HG03066 (cell line): ENCODE data around the gene APOF.
A peak's percentile ranks its signal among the peaks of the same experiment; 100 is the strongest.
"Not testable (repeated sequence)": the region's sequence is repeated elsewhere in the genome, so short reads cannot be mapped to it uniquely, and the experiment has no call there.

ENCODE experiments used
- ATAC-seq: cut with Tn5 transposase; IDR thresholded peaks from one replicate; pipeline ENCODE4 v1.9.1; 2021; ENCODE audit warnings: low read depth; ENCODE audit not compliant: unreplicated experiment

Gene APOF, protein sequence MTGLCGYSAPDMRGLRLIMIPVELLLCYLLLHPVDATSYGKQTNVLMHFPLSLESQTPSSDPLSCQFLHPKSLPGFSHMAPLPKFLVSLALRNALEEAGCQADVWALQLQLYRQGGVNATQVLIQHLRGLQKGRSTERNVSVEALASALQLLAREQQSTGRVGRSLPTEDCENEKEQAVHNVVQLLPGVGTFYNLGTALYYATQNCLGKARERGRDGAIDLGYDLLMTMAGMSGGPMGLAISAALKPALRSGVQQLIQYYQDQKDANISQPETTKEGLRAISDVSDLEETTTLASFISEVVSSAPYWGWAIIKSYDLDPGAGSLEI

GRCh38 chr12:56362130-56363059 is at the start of gene APOF:
Gene APOF, minus strand, starts transcription at chr12:56362857. Its CDS starts 112 bp downstream, at chr12:56362745.
- ATAC-seq = no peak

- ATAC-seq = no peak
Measured at GRCh38 chr12:56411781-56412639, 49.4 kb upstream of the APOF start.

DNA sequence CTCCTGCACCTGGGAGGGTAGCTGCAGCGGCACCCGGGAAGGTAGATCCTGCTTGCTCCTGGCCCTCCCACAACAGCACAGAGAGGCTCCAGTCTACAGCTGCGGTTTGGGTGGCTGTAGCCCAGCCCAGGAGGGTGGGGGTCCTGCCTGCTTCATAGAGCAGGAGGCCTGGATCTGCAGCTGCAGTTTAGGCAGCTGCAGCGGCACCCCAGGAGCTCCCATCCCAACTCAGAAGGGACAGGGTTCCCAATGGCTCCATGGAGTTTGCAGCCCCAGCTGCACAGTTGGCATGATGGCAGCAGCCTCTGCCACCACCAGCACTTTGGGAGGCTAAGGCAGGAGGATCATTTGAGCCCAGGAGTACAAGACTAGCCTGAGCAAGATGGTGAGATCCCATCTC is 48.1 kb upstream of the APOF start:
- no peak for ATAC-seq

- no peak for ATAC-seq
Measured at GRCh38 chr12:56408799-56409417, 46.3 kb upstream of the APOF start.

DNA sequence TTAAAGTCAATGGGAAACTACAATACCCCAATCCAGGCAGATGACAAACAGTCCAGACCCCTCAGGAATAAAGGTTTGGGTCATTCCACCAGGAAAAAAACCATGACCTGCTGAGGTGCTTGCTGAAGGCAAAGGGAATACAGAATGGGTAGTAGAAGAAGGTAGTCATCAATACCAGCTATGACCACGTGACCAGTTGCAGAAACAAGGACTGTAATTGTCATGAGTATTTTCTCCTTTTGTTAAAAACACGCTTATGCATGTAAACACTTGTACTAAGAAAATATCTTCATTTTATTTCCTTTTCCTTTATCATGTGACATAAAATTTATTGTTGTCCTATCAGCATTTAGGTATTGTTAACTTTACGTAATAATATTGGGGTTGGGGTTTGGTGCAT is 41.6 kb upstream of the APOF start:
- not testable (repeated sequence) for ATAC-seq

DNA sequence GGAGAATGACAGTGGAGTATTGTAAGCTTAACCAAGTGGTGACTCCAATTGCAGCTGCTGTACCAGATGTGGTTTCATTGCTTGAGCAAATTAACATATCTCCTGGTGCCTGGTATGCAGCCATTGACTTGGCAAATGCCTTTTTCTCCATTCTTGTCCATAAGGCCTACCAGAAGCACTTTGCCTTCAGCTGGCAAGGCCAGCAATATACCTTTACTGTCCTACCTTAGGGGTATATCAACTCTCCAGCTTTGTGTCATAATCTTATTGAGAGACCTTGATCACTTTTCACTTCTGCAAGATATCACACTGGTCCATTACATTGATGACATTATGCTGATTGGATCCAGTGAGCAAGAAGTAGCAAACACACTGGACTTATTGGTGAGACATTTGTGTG is 39.0 kb upstream of the APOF start:
- not testable (repeated sequence) for ATAC-seq

DNA sequence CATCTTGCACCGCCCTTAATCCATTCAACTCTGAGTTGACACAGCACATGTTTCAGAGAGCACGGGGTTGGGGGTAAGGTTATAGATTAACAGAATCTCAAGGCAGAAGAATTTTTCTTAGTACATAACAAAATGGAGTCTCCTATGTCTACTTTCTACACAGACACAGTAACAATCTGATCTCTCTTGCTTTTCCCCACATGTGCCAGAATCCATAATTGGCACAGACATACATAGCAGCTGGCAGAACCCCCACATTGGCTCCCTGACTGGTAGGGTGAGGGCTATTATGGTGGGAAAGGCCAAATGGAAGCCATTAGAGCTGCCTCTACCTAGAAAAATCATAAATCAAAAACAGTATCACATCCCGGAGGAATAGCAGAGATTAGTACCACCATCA is 38.5 kb upstream of the APOF start:
- ATAC-seq = not testable (repeated sequence)

DNA sequence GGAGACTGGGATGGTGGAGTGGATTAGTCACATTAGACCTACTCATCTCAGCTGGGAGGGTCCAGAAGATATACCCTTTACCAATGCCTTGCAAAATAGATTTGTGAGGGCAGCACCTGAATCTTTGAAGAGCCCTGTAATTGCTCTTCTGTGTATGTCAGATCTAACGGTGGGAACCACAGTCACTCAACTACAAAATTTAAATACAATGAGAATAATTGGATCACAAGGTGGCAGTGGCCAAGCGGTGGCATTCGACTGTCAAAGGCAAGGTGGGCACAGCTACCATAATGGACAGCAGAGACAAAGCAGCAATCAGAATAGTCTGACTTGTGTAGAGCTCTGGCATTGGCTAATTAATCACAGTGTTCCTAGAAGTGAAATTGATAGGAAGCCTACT is 36.8 kb upstream of the APOF start:
- ATAC-seq = not testable (repeated sequence)

- no peak for ATAC-seq
Measured at GRCh38 chr12:56398324-56398723, 35.7 kb upstream of the APOF start.

DNA sequence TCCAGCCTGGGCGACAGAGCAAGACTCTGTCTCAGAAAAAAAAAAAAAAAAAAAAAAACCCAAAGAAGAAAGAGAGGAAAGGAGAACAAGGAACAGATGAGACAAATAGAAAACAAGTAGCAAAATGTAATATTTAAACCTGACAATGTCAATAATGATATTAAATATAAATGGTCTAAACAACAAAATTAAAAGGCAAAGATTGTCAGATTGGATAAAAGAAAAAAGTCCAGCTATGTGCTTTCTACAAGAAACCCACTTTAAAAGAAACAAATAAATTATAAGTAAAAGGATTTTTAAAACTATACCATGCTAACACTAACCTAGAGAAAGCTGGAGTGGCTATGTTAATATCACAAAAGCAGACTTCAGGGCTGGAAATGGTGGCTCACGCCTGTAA is 29.7 kb upstream of the APOF start:
- no peak for ATAC-seq

DNA sequence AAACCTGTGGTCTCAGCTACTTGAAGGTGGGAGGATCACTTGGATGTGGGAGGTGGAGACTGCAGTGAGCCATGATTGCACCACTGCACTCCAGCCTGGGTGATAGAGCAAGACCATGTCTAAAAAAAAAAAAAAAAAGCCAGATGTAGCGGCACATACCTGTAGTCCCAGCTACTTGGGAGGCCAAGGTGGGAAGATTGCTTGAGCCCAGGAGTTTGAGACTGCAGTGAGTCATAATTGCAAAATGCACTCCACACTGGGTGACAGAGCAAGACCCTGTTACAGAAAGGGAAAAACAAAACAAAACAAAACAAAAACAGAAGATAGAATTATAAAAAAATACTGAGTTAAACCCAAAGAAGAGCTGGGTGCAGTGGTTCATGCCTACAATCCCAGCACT is 29.1 kb upstream of the APOF start:
- ATAC-seq = no peak

GRCh38 chr12:56389412-56389811 is 26.8 kb upstream of the APOF start:
- ATAC-seq = no peak

DNA sequence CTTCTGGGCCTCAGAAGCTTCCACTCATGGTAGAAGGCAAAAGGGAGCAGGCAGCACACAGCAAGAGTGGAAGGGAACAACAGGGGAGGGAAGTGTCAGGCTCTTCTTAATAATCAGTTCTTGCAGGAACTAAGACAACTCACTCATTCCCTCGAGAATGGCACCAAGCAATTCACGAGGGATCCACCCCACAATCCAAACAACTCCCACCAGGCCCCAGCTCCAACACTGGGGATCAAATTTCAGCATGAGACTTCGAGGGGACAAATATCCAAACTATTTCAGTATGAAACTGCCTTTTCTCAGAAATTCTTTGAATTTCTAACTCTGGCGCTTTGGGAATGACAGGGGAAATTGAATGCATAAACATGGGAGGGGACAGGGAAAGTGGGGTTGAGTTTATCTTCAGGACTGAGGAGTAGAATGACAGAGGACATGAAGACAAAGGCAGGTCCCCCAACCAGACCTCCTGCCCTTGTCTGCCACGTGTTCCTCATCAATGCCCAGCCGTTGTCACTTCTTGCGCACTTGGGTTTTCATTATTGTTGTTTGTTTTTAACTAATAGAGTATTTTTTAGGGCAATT is 24.6 kb upstream of the APOF start:
- no peak for ATAC-seq

GRCh38 chr12:56385873-56386272 is 23.2 kb upstream of the APOF start:
- ATAC-seq = no peak

- no peak for ATAC-seq
Measured at GRCh38 chr12:56382611-56383010, 20.0 kb upstream of the APOF start.

- ATAC-seq = no peak
Measured at GRCh38 chr12:56377989-56378316, 15.3 kb upstream of the APOF start.

DNA sequence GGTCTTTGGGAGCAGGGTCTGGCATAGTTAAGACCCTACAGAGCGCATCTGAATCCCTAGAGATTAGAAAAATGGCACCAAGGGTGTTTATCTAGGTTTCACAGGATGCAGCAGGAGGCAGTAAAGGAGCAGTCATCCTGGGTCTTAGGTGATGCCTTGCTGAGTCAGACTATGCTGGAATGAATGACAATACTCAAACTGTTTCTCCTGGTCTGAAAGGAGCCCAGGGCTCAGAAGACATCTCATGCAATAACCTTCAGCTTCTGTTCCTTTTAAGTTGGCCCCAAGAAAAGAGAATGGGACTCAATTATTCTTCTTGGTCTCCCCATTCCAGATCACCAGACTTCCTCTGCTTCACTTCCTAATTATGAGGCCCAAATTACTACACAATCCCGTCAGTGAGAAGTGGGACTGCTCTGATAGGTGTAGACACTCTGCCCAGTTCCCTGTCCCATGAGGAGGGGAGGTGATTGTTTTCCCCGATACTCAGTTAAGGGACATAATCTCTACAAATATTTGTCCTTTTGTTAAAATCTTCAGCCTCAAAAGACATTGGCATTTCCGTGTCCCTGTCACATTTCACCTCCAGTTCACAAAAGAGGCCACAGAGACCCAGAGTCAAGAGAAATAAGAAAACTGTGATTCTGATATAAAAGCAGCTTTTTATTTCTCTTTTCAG is 14.8 kb upstream of the APOF start:
- no peak for ATAC-seq

- peak; percentile 76 for ATAC-seq
Measured at GRCh38 chr12:56375598-56376434, 13.2 kb upstream of the APOF start.
